Activated T-helper 2 cell treated with anti-CD3 and anti-CD28 coated beads, Interferon-gamma antibody, Interleukin-2, Interleukin-4, amounts not matched to agents 10 μg/mL and 5 μg/mL and 100 μg/mL, durations not matched to agents 14 hours and 24 hours and 36 hours (primary cell): ENCODE results near the gene NOL8. TPM values are rescaled to one million over a fixed set of nuclear protein-coding genes. Genes with fewer than 3 reads are reported as not detected.

Experiments
- DNase-seq: peaks from one replicate; pipeline ENCODE4 v3.0.0; 2021; ENCODE audit warnings: low spot score
- H3K27ac Mint-ChIP-seq: one replicate; pipeline ENCODE4 v1.8.0; 2021; ENCODE audit warnings: mixed read lengths
- H3K27me3 Mint-ChIP-seq: one replicate; pipeline ENCODE4 v1.8.0; 2021; ENCODE audit warnings: low read depth, mixed read lengths
- H3K36me3 Mint-ChIP-seq: one replicate; pipeline ENCODE4 v1.8.0; 2021; ENCODE audit warnings: low read depth, mixed read lengths
- H3K4me1 Mint-ChIP-seq: one replicate; pipeline ENCODE4 v1.8.0; 2021; ENCODE audit warnings: low read depth, mixed read lengths
- H3K4me3 Mint-ChIP-seq: one replicate; pipeline ENCODE4 v1.8.0; 2021; ENCODE audit warnings: low read depth, mild to moderate bottlenecking, moderate library complexity, mixed read lengths
- H3K9me3 Mint-ChIP-seq: one replicate; pipeline ENCODE4 v1.8.0; 2021; ENCODE audit warnings: mixed read lengths
- intact Hi-C: fragments of 100-400 bp; cut with micrococcal nuclease; formaldehyde crosslinking; loops from one replicate; pipeline ENCODE4 v1.15.1; 2023
- total RNA-seq: library from RNA; stranded (reverse); gene quantifications from 2 replicates; pipeline ENCODE4 v1.2.3, GENCODE V29; 2022

The NOL8 gene
- total RNA-seq, 1 donor from 2014 or later = 75.5 TPM

- intact Hi-C loops = no loop called here
- no peaks in the 10 kb centered on the region for H3K9me3 Mint-ChIP-seq
- no peak for DNase-seq
- no peaks in the 10 kb centered on the region for H3K27me3 Mint-ChIP-seq
- H3K27ac Mint-ChIP-seq = no peak overlapping the region
- peaks cover 80% of the 10 kb centered on the region for H3K36me3 Mint-ChIP-seq
- peaks cover 34% of the 10 kb centered on the region for H3K4me1 Mint-ChIP-seq
- no peak overlapping the region for H3K4me3 Mint-ChIP-seq
These were observed 45.8 kb downstream of the NOL8 start for GRCh38 chr9:92279302-92279701.

- Mint-ChIP-seq H3K27me3 (no peaks in the 10 kb centered on the region), H3K27ac (no peak overlapping the region), H3K9me3 (no peaks in the 10 kb centered on the region), H3K4me3 (no peak overlapping the region), H3K4me1 (peaks cover 34% of the 10 kb centered on the region), H3K36me3 (peaks cover 85% of the 10 kb centered on the region)
- DNase-seq = no peak
- intact Hi-C loops = no loop called here
These were observed 47.0 kb downstream of the NOL8 start for GRCh38 chr9:92278110-92278509.

GRCh38 chr9:92276331-92277032 is 48.7 kb downstream of the NOL8 start:
- peaks cover 85% of the 10 kb centered on the region for H3K36me3 Mint-ChIP-seq

GRCh38 chr9:92275541-92275940 is 49.6 kb downstream of the NOL8 start:
- H3K4me3 Mint-ChIP-seq = no peak overlapping the region

More at GRCh38 chr9:92276331-92277032, 48.7 kb downstream of the NOL8 start:
- DNase-seq = no peak
- H3K27me3 Mint-ChIP-seq = no peaks in the 10 kb centered on the region
- H3K9me3 Mint-ChIP-seq = no peaks in the 10 kb centered on the region
- H3K4me1 Mint-ChIP-seq = peaks cover 33% of the 10 kb centered on the region
- intact Hi-C loops = no loop called here
- H3K4me3 Mint-ChIP-seq = peak overlapping the region; percentile 24
- H3K27ac Mint-ChIP-seq = peak overlapping the region; percentile 72

GRCh38 chr9:92270511-92270910 is 54.6 kb downstream of the NOL8 start:
- intact Hi-C loops = no loop called here
- DNase-seq = no peak
- Mint-ChIP-seq H3K4me1 (peaks cover under 1% of the 10 kb centered on the region), H3K9me3 (no peaks in the 10 kb centered on the region), H3K36me3 (peaks cover 87% of the 10 kb centered on the region), H3K27ac (no peak overlapping the region), H3K4me3 (no peak overlapping the region), H3K27me3 (no peaks in the 10 kb centered on the region)

More at GRCh38 chr9:92275541-92275940, 49.6 kb downstream of the NOL8 start:
- Mint-ChIP-seq H3K9me3 (no peaks in the 10 kb centered on the region), H3K4me1 (peaks cover 31% of the 10 kb centered on the region), H3K36me3 (peaks cover 86% of the 10 kb centered on the region), H3K27ac (peak overlapping the region; percentile 72), H3K27me3 (no peaks in the 10 kb centered on the region)
- intact Hi-C loops = no loop called here
- no peak for DNase-seq

- peaks cover 85% of the 10 kb centered on the region for H3K36me3 Mint-ChIP-seq
- no peaks in the 10 kb centered on the region for H3K4me1 Mint-ChIP-seq
- H3K9me3 Mint-ChIP-seq = no peaks in the 10 kb centered on the region
- H3K4me3 Mint-ChIP-seq = no peak overlapping the region
- DNase-seq = no peak
- no peak overlapping the region for H3K27ac Mint-ChIP-seq
- no peaks in the 10 kb centered on the region for H3K27me3 Mint-ChIP-seq
- intact Hi-C loops = no loop called here
These were observed 58.7 kb downstream of the NOL8 start for GRCh38 chr9:92266486-92266885.

- H3K4me3 Mint-ChIP-seq = no peak overlapping the region
- H3K9me3 Mint-ChIP-seq = no peaks in the 10 kb centered on the region
- peaks cover 86% of the 10 kb centered on the region for H3K36me3 Mint-ChIP-seq
- DNase-seq = no peak
- H3K27me3 Mint-ChIP-seq = no peaks in the 10 kb centered on the region
- H3K4me1 Mint-ChIP-seq = no peaks in the 10 kb centered on the region
- intact Hi-C loops = no loop called here
- no peak overlapping the region for H3K27ac Mint-ChIP-seq
These were observed 60.0 kb downstream of the NOL8 start for GRCh38 chr9:92265154-92265553.

- Mint-ChIP-seq H3K27ac (no peak overlapping the region), H3K36me3 (peaks cover 87% of the 10 kb centered on the region), H3K27me3 (no peaks in the 10 kb centered on the region), H3K4me1 (no peaks in the 10 kb centered on the region), H3K4me3 (no peak overlapping the region), H3K9me3 (no peaks in the 10 kb centered on the region)
- intact Hi-C loops = no loop called here
- DNase-seq = no peak
These were observed 62.0 kb downstream of the NOL8 start for GRCh38 chr9:92263131-92263530.

- intact Hi-C loops = no loop called here
- no peak for DNase-seq
- peaks cover 79% of the 10 kb centered on the region for H3K36me3 Mint-ChIP-seq
- no peaks in the 10 kb centered on the region for H3K4me1 Mint-ChIP-seq
- no peaks in the 10 kb centered on the region for H3K9me3 Mint-ChIP-seq
- H3K27me3 Mint-ChIP-seq = no peaks in the 10 kb centered on the region
- H3K27ac Mint-ChIP-seq = no peak overlapping the region
- no peak overlapping the region for H3K4me3 Mint-ChIP-seq
These were observed 67.8 kb downstream of the NOL8 start for GRCh38 chr9:92257327-92257726.

- Mint-ChIP-seq H3K36me3 (peaks cover 82% of the 10 kb centered on the region), H3K27me3 (no peaks in the 10 kb centered on the region), H3K4me3 (no peak overlapping the region), H3K9me3 (no peaks in the 10 kb centered on the region), H3K4me1 (no peaks in the 10 kb centered on the region), H3K27ac (no peak overlapping the region)
- DNase-seq = no peak
- intact Hi-C loops = no loop called here
These were observed 70.5 kb downstream of the NOL8 start for GRCh38 chr9:92254381-92255337.

GRCh38 chr9:92253656-92254055 is 71.5 kb downstream of the NOL8 start:
- Mint-ChIP-seq H3K27ac (no peak overlapping the region), H3K9me3 (no peaks in the 10 kb centered on the region), H3K4me1 (no peaks in the 10 kb centered on the region), H3K4me3 (no peak overlapping the region), H3K36me3 (peaks cover 82% of the 10 kb centered on the region), H3K27me3 (no peaks in the 10 kb centered on the region)
- intact Hi-C loops = no loop called here
- no peak for DNase-seq

- Mint-ChIP-seq H3K27ac (no peak overlapping the region), H3K36me3 (peaks cover 87% of the 10 kb centered on the region), H3K27me3 (no peaks in the 10 kb centered on the region), H3K9me3 (no peaks in the 10 kb centered on the region), H3K4me1 (peaks cover 2% of the 10 kb centered on the region), H3K4me3 (no peak overlapping the region)
- intact Hi-C loops = loop anchor here (10.0 kb wide), 2 partner anchors 47 to 103 kb away; partner anchors contain the start of gene IARS1
- DNase-seq = no peak
These were observed 77.2 kb downstream of the NOL8 start for GRCh38 chr9:92247981-92248380.
